GM19455 (cell line): ENCODE measurements around the gene ZNF438.
"Not testable (repeated sequence)": the region's sequence is repeated elsewhere in the genome, so short reads cannot be mapped to it uniquely, and the experiment has no call there.

Source experiments
- ATAC-seq: cut with Tn5 transposase; IDR thresholded peaks from one replicate; pipeline ENCODE4 v1.9.1; 2021; ENCODE audit not compliant: unreplicated experiment

ZNF438 gene

DNA sequence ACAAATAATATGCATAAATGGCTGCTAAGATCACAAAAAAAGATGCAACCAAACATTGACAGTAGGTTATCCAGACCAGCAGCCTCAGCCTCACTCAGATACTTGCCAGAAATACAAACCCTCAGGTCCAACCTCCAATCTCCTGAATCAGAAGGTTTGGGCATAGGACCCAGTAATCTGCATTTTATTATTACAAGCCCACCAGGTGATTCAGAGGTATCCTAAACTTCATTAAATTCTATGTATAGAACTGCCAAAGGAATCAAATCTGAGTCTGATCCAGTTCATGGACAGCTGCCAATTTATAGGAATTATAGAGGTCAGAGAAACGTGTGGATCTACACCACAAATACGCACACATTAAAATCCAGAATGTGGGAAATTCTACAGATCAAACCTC lies 41.3 kb downstream of the ZNF438 start:
- ATAC-seq, result no peak

DNA sequence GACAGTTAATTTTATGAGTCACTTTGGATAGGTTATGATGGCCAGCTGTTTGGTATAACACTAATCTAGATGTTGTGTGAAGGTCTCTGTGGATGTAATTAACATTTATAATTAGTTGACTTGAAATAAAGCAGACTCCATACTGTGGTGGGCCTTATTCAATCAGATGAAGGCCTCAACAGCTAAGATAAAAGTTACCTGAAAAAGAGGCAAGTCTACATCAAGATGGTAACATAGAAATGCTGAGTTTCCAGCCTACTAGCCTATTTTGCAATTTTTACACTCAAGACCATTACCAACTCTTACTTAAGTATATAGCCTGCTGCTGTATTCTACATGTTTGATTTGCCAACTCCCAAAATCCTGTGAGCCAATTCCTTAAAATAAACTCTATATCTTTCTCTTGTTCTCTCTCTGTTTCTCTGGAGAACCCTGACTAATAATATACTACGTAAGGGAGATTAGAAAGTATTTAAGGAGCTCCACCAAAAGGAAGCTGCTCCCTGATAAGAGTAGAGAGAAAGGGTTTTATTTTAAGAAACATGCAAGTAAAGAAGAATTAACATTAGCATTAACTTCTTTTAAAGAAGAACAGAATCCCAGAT lies 42.7 kb downstream of the ZNF438 start:
- no peak for ATAC-seq

- ATAC-seq, result no peak
Measured at GRCh38 chr10:30987463-30987862, 44.2 kb downstream of the ZNF438 start.

DNA sequence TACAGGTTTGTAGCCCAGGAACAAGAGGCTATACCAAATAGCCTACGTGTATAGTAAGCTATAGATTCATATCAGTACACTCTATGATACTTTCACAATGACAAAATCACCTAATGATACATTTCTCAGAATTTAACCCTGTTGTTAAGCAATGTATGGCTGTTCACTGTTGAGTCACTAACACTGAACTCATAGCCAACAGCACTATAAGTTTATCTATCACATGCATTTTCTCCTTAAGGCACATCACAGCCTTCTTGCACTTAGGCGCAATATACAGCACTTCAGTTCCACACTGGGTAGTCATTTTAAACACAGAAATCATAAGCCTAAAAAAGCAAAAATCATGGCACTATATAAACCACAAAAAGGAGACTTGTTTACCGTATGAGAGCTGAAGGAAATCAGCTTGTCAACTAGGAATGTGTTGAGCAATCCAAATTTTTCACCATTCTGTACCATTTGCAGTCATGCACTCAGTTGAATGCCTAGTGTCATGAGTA lies 45.6 kb downstream of the ZNF438 start:
- ATAC-seq, result no peak

- no peak for ATAC-seq
Measured at GRCh38 chr10:30985512-30985911, 46.2 kb downstream of the ZNF438 start.

DNA sequence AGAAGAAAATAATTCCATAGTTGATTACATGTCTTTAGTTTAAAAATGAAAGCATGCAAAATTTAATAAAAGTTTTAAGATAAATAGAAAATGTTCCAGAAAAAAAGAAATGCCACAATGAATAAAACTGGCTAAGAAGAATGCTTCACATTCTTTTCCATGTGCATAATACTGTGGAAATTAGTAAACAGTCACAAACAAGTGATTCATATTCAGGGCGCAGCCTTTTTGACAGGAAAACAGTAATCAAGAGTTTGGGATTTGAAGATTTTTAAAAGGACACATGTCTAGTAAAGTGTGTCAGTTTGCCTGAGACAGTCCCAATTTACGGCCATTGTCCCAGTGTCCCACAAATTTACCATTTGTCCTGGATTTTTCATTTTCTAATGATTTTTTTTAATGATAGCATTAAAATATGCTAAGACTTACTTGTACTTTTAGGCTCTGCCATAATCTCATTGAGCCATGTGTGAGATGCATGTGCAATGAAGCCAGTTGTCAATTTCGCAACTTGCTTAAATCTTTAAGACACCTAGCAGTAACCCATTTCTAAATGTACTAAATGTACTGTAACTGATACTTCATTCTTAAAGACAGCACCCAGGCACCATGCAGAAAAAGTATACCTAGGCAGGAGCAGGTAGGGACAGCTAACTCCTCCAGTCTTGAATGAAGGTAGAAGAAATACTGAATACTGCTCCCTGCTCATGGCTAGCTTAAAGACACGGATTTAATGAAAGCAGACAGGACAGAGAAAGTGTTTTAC lies 46.9 kb downstream of the ZNF438 start:
- no peak for ATAC-seq

DNA sequence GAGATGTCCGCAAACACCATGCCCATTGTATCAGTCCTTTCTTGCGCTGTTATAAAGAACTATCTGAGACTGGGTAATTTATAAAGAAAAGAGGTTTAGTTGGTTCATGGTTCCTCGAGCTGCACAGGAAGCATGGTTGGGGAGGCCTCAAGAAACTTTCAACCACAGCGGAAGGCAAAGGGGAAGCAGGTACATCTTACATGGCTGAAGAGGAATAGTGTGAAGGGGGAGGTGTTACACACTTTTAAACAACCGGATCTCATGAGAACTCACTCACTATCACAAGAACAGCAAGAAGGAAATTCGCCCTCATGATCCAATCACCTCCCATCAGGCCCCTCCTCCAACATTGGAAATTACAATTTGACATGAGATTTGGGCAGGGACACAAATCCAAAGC lies 48.5 kb downstream of the ZNF438 start:
- ATAC-seq, result not testable (repeated sequence)

- no peak for ATAC-seq
Measured at GRCh38 chr10:30980951-30981616, 50.6 kb downstream of the ZNF438 start.

DNA sequence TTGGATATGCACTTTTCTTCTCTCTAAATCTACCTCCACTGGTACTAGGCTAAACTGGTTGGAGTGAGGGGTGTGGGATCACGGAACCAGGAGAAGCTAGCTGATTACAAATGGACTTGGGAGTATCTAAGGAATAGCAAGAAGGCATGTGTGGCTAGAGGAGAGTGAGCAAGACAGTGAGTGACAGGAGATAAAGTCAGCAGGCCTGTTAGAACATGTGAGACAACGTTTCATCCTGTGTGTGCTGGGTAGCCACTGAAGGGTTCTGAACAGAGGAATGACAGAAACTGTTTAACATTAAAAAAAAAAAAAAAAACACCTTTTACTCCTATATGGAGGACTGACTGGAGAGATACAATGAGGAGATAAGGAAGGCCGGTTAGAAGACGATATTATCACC lies 51.7 kb downstream of the ZNF438 start:
- no peak for ATAC-seq

DNA sequence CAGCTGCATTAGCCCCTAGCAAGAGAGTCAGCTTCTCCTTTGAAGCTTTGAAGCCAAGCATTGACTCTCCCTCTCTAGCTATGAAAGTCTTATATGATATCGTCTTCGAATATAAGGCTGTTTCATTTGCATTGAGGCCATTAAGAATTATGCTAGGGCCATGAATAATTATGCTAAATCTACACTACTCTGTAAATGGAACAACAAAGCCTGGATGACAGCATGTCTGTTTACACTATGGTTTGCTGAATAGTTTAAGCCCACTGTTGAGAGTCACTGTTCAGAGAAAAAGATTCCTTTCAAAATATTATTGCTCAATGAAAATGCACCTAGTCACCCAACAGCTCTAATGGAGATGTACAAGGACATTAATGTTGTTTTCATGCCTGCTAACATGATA lies 52.8 kb downstream of the ZNF438 start:
- ATAC-seq, result no peak

- ATAC-seq, result no peak
Measured at GRCh38 chr10:30977385-30977784, 54.3 kb downstream of the ZNF438 start.

- no peak for ATAC-seq
Measured at GRCh38 chr10:30974773-30975415, 56.8 kb downstream of the ZNF438 start.

- no peak for ATAC-seq
Measured at GRCh38 chr10:30974355-30974754, 57.3 kb downstream of the ZNF438 start.

- ATAC-seq, result no peak
Measured at GRCh38 chr10:30973737-30974136, 57.9 kb downstream of the ZNF438 start.

GRCh38 chr10:30970760-30971460 lies 60.8 kb downstream of the ZNF438 start:
- no peak for ATAC-seq

- no peak for ATAC-seq
Measured at GRCh38 chr10:30968711-30969110, 63.0 kb downstream of the ZNF438 start.

DNA sequence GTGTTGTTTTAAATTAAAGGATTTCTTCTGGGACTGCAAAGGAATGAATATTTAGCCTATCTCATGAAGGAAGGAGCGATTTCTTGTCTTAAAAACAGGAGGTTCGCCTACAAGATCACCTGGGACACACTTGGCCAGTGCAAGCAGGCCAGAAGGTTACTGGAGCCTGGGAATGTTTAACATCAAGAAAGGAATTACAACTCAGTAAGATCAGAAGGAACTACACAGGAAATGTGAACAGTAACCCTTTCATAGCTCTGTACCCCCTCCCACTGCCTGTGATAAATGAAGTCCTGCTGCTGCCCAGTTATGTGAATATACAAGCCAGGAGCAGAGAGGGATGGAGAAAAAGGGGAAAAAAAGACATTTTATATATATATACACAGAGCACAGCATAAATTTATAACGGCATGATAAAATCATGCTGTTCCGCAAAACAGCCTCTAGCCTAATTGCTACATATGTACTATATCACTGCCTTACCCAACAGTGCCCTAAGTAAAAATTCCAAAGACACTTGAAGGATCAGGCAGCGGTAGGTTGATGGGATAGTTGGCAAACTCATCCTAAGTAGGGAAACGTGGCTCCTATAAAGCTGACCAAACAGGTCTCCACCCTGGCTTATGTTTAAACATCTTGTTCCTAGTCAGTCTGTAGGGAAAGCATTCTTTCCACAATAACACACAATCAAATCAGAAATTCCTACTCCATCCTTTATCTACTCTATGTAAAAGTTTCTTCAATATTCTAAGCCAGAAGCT lies 63.8 kb downstream of the ZNF438 start:
- no peak for ATAC-seq

- ATAC-seq, result no peak
Measured at GRCh38 chr10:30963992-30964930, 67.4 kb downstream of the ZNF438 start.

- ATAC-seq, result no peak
Measured at GRCh38 chr10:30962522-30962921, 69.1 kb downstream of the ZNF438 start.
